PC-3 (cell line): ENCODE results near the gene CR1.

Experiments used
- CTCF ChIP-seq: fragments of 300-600 bp; sonication (generic); conservative IDR thresholded peaks from 2 replicates; pipeline ENCODE4 v1.5.1; 2017; ENCODE audit warnings: antibody characterized with exemption, low read depth, mild to moderate bottlenecking, low read length
- EZH2 ChIP-seq: fragments of 300-600 bp; sonication (generic); IDR thresholded peaks from one replicate; pipeline ENCODE4 v1.6.1; 2017; ENCODE audit warnings: antibody characterized with exemption, mild to moderate bottlenecking, low read length; ENCODE audit not compliant: unreplicated experiment
- EZH2phosphoT487 ChIP-seq: fragments of 300-600 bp; sonication (generic); IDR thresholded peaks from 2 replicates; pipeline ENCODE4 v1.6.1; 2018; ENCODE audit warnings: mild to moderate bottlenecking, antibody characterized with exemption, low read length, borderline replicate concordance

DNA sequence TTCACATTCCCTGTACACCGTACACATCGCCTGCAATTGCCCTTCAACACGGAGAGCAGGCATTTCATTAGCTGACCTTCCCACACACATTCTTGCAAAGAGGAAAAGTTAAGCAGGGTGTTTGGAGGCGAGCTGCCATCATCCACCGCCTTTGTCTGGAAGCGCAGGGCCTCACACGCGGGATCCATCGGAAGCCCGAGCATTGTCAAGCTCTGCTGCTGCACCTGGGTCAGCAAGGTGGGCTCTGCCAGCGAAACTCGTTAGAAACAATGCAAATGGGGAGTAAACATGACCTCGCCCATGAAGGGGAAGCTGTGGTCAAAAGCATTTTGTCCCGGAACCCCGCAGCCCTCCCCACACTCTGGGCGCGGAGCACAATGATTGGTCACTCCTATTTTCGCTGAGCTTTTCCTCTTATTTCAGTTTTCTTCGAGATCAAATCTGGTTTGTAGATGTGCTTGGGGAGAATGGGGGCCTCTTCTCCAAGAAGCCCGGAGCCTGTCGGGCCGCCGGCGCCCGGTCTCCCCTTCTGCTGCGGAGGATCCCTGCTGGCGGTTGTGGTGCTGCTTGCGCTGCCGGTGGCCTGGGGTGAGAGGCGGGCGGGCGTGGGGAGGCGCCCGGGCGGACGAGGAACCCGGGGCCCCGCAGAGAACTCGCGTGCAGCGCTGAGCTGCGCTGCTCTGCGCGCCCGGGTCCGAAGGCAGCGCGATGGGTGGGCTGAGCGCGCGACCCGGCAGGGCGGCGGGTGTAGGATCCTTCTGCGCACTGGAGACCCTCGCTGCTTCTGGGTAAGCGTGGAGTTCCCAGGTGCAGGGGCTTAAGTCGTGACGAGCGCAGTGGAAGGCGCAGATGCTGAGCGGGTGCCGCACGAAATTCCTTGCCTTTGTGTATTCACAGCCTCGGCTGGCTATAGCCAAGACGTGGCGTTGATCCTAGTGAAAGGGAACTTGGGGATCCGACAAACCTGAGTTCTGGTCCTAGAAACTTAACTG, at the start of gene CR1:
- no peak for TF ChIP-seq CTCF
- no peak for TF ChIP-seq EZH2phosphoT487
- TF ChIP-seq EZH2 = no peak
